ENCODE results near the gene ASPHD2.

Gene ASPHD2

DNA sequence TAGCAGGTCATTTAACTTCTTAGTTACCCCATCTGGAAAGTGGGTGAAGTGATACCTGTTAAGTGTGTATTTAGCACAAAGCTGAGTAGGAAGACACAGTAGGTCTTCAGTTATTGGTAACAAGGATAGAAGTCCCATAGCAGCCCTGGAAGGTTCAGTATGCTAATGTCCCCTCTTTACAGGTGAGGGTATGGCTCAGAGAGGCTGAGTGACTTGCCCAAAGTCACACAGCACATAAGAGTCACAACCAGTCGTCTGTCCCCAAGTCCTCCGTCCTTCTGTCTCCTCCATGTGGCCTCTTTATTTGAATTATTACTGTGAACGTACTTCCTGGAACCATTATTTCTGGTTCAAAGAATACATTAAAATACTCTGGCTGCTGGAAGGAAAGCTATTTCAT lies 10.5 kb downstream of the ASPHD2 start:
- no peak for ATAC-seq

DNA sequence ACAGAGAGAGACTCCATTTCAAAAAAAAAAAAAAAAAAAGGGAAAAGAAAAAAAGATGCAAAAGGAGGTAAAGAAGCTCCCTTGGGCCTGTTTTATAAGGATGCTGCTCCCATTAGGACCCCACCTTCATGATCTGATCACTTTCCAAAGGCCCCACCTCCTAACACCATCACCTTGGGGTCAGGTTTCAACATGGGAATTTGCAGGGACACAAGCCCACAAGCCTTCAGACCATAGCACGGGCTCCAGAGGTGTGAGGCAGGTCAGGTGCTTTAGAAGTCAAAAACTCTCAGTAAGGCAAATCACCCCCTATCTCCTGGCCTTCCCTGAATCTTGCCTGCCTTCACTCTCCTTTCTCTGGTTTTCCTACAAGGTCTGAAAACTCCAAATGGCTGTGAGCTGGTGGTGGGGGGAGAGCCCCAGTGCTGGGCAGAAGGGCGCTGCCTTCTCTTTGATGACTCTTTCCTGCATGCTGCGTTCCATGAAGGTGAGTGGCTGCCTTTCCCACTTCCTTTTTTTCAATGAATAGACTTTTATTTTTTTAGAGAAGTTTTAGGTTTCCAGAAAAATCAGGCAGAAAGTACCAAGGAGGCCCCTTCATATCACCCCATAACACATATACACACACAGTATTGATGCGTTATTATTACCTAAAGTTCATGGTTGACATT lies 13.2 kb downstream of the ASPHD2 start:
- no peak for ATAC-seq
- TF ChIP-seq ZFP30 (CRISPR knock-in tag; IDR thresholded peaks at IDR 0.05) (no peak), OSR1 (CRISPR knock-in tag; IDR thresholded peaks at IDR 0.05) (no peak), SNAI2 (CRISPR knock-in tag; IDR thresholded peaks at IDR 0.05) (no peak), BACH2 (CRISPR knock-in tag; IDR thresholded peaks at IDR 0.05; ENCODE audit: borderline replicate concordance) (no peak), RARB (CRISPR knock-in tag; IDR thresholded peaks at IDR 0.05) (no peak), ARNTL (CRISPR knock-in tag; IDR thresholded peaks at IDR 0.05; ENCODE audit: borderline replicate concordance, low read depth) (no peak)
- TF ChIP-seq, protein P1, sequence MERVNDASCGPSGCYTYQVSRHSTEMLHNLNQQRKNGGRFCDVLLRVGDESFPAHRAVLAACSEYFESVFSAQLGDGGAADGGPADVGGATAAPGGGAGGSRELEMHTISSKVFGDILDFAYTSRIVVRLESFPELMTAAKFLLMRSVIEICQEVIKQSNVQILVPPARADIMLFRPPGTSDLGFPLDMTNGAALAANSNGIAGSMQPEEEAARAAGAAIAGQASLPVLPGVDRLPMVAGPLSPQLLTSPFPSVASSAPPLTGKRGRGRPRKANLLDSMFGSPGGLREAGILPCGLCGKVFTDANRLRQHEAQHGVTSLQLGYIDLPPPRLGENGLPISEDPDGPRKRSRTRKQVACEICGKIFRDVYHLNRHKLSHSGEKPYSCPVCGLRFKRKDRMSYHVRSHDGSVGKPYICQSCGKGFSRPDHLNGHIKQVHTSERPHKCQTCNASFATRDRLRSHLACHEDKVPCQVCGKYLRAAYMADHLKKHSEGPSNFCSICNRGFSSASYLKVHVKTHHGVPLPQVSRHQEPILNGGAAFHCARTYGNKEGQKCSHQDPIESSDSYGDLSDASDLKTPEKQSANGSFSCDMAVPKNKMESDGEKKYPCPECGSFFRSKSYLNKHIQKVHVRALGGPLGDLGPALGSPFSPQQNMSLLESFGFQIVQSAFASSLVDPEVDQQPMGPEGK (CRISPR knock-in tag; IDR thresholded peaks at IDR 0.05; ENCODE audit: borderline replicate concordance) = no peak
- TF ChIP-seq, protein P2, sequence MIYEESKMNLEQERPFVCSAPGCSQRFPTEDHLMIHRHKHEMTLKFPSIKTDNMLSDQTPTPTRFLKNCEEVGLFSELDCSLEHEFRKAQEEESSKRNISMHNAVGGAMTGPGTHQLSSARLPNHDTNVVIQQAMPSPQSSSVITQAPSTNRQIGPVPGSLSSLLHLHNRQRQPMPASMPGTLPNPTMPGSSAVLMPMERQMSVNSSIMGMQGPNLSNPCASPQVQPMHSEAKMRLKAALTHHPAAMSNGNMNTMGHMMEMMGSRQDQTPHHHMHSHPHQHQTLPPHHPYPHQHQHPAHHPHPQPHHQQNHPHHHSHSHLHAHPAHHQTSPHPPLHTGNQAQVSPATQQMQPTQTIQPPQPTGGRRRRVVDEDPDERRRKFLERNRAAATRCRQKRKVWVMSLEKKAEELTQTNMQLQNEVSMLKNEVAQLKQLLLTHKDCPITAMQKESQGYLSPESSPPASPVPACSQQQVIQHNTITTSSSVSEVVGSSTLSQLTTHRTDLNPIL (CRISPR knock-in tag; IDR thresholded peaks at IDR 0.05; ENCODE audit: low read depth) = no peak

More for the DNA sequence above, 10.5 kb downstream of the ASPHD2 start:
- TF ChIP-seq PPARA (CRISPR knock-in tag; IDR thresholded peaks at IDR 0.05; ENCODE audit: borderline replicate concordance) (no peak), ISL1 (CRISPR knock-in tag; IDR thresholded peaks at IDR 0.05) (no peak), ZNF70 (CRISPR knock-in tag; IDR thresholded peaks at IDR 0.05) (no peak), SNAI2 (CRISPR knock-in tag; IDR thresholded peaks at IDR 0.05) (no peak), BACH2 (CRISPR knock-in tag; IDR thresholded peaks at IDR 0.05; ENCODE audit: borderline replicate concordance) (no peak), TOX (CRISPR knock-in tag; IDR thresholded peaks at IDR 0.05; ENCODE audit: borderline replicate concordance) (no peak), ZC3H10 (CRISPR knock-in tag; IDR thresholded peaks at IDR 0.05) (no peak), TCF4 (CRISPR knock-in tag; IDR thresholded peaks at IDR 0.05; ENCODE audit: borderline replicate concordance) (no peak), ZNF565 (CRISPR knock-in tag; conservative IDR thresholded peaks at IDR 0.05; ENCODE audit: low read depth) (no peak), ZNF8 (CRISPR knock-in tag; IDR thresholded peaks at IDR 0.05) (no peak)
- TF ChIP-seq, protein P3, sequence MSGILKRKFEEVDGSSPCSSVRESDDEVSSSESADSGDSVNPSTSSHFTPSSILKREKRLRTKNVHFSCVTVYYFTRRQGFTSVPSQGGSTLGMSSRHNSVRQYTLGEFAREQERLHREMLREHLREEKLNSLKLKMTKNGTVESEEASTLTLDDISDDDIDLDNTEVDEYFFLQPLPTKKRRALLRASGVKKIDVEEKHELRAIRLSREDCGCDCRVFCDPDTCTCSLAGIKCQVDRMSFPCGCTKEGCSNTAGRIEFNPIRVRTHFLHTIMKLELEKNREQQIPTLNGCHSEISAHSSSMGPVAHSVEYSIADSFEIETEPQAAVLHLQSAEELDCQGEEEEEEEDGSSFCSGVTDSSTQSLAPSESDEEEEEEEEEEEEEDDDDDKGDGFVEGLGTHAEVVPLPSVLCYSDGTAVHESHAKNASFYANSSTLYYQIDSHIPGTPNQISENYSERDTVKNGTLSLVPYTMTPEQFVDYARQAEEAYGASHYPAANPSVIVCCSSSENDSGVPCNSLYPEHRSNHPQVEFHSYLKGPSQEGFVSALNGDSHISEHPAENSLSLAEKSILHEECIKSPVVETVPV (CRISPR knock-in tag; IDR thresholded peaks at IDR 0.05) = no peak
- TF ChIP-seq, protein P2 (CRISPR knock-in tag; IDR thresholded peaks at IDR 0.05; ENCODE audit: low read depth) = no peak
- TF ChIP-seq, protein P4, sequence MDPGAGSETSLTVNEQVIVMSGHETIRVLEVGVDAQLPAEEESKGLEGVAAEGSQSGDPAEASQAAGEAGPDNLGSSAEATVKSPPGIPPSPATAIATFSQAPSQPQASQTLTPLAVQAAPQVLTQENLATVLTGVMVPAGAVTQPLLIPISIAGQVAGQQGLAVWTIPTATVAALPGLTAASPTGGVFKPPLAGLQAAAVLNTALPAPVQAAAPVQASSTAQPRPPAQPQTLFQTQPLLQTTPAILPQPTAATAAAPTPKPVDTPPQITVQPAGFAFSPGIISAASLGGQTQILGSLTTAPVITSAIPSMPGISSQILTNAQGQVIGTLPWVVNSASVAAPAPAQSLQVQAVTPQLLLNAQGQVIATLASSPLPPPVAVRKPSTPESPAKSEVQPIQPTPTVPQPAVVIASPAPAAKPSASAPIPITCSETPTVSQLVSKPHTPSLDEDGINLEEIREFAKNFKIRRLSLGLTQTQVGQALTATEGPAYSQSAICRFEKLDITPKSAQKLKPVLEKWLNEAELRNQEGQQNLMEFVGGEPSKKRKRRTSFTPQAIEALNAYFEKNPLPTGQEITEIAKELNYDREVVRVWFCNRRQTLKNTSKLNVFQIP (CRISPR knock-in tag; IDR thresholded peaks at IDR 0.05; ENCODE audit: borderline replicate concordance, low read depth) = no peak
- TF ChIP-seq, protein P1 (CRISPR knock-in tag; IDR thresholded peaks at IDR 0.05; ENCODE audit: borderline replicate concordance) = no peak
